Adipocyte (in vitro differentiated cells): ENCODE measurements around the gene SDHC.

Source experiments
- DNase-seq: peaks from one replicate; pipeline ENCODE4 v3.0.0-alpha.2; 2015; ENCODE audit warnings: low read depth
- H3K27me3 ChIP-seq: replicated peaks from 2 replicates; pipeline ENCODE4 v1.7.0; 2013; ENCODE audit warnings: mild to moderate bottlenecking, low read length, moderate library complexity; ENCODE audit not compliant: control insufficient read depth, insufficient read depth
- H3K36me3 ChIP-seq: 2 replicates; pipeline ENCODE4 v1.7.0; 2013; ENCODE audit warnings: low read length, mild to moderate bottlenecking, moderate library complexity; ENCODE audit not compliant: control insufficient read depth, insufficient read depth, severe bottlenecking
- H3K4me1 ChIP-seq: 2 replicates; pipeline ENCODE4 v1.7.0; 2013; ENCODE audit warnings: mild to moderate bottlenecking, low read length, moderate library complexity; ENCODE audit not compliant: control insufficient read depth, insufficient read depth
- H3K4me3 ChIP-seq: 2 replicates; pipeline ENCODE4 v1.7.0; 2013; ENCODE audit warnings: mild to moderate bottlenecking, low read length, moderate library complexity
- H3K9ac ChIP-seq: 2 replicates; pipeline ENCODE4 v1.7.0; 2013; ENCODE audit warnings: mild to moderate bottlenecking, low read length, moderate library complexity
- H3K9me3 ChIP-seq: 2 replicates; pipeline ENCODE4 v1.7.0; 2013; ENCODE audit warnings: mild to moderate bottlenecking, low read length, moderate library complexity; ENCODE audit not compliant: control insufficient read depth

The SDHC gene

GRCh38 chr1:161314201-161314981 lies at the start of gene SDHC:
Gene SDHC, plus strand, starts transcription at chr1:161314381. Its CDS starts 25 bp downstream, at chr1:161314406.
- peaks cover under 1% of the 10 kb centered on the region for H3K36me3 ChIP-seq
- DNase-seq, result peak; percentile 97
- no peaks in the 10 kb centered on the region for H3K9me3 ChIP-seq
- peaks cover 13% of the 10 kb centered on the region for H3K4me1 ChIP-seq
- H3K4me3 ChIP-seq, result peak within 1 kb of the TSS; percentile 98
- H3K9ac ChIP-seq, result peak within 1 kb of the TSS; percentile 98
- no peaks in the 10 kb centered on the region for H3K27me3 ChIP-seq

GRCh38 chr1:161265305-161265704 lies 48.9 kb upstream of the SDHC start:
- Histone ChIP-seq H3K4me3 (no peak overlapping the region), H3K9ac (no peak overlapping the region), H3K9me3 (no peaks in the 10 kb centered on the region), H3K36me3 (no peaks in the 10 kb centered on the region), H3K4me1 (peaks cover 11% of the 10 kb centered on the region), H3K27me3 (peaks cover 20% of the 10 kb centered on the region)
- DNase-seq, result no peak

GRCh38 chr1:161266202-161266601 lies 48.0 kb upstream of the SDHC start:
- H3K9me3 ChIP-seq, result no peaks in the 10 kb centered on the region
- H3K9ac ChIP-seq, result no peak overlapping the region
- H3K4me3 ChIP-seq, result no peak overlapping the region
- H3K27me3 ChIP-seq, result peaks cover 11% of the 10 kb centered on the region
- H3K4me1 ChIP-seq, result peaks cover 2% of the 10 kb centered on the region
- H3K36me3 ChIP-seq, result no peaks in the 10 kb centered on the region
- no peak for DNase-seq

- Histone ChIP-seq H3K4me3 (no peak overlapping the region), H3K9ac (no peak overlapping the region), H3K4me1 (no peaks in the 10 kb centered on the region), H3K9me3 (no peaks in the 10 kb centered on the region), H3K27me3 (peaks cover 6% of the 10 kb centered on the region), H3K36me3 (no peaks in the 10 kb centered on the region)
- no peak for DNase-seq
Observed at GRCh38 chr1:161266836-161267235, 47.3 kb upstream of the SDHC start.

- Histone ChIP-seq H3K27me3 (peaks cover 4% of the 10 kb centered on the region), H3K4me3 (no peak overlapping the region), H3K36me3 (no peaks in the 10 kb centered on the region), H3K9ac (no peak overlapping the region), H3K9me3 (no peaks in the 10 kb centered on the region), H3K4me1 (no peaks in the 10 kb centered on the region)
- DNase-seq, result no peak
Observed at GRCh38 chr1:161267321-161267720, 46.9 kb upstream of the SDHC start.

GRCh38 chr1:161273402-161273801 lies 40.8 kb upstream of the SDHC start:
- Histone ChIP-seq H3K4me3 (no peak overlapping the region), H3K9ac (no peak overlapping the region), H3K4me1 (no peaks in the 10 kb centered on the region), H3K9me3 (no peaks in the 10 kb centered on the region), H3K27me3 (peaks cover 38% of the 10 kb centered on the region), H3K36me3 (no peaks in the 10 kb centered on the region)
- peak; percentile 42 for DNase-seq

- H3K36me3 ChIP-seq, result no peaks in the 10 kb centered on the region
- peaks cover 40% of the 10 kb centered on the region for H3K27me3 ChIP-seq
- DNase-seq, result no peak
- no peaks in the 10 kb centered on the region for H3K4me1 ChIP-seq
- H3K9me3 ChIP-seq, result no peaks in the 10 kb centered on the region
- no peak overlapping the region for H3K4me3 ChIP-seq
- H3K9ac ChIP-seq, result no peak overlapping the region
Observed at GRCh38 chr1:161274874-161275273, 39.3 kb upstream of the SDHC start.

- H3K4me3 ChIP-seq, result no peak overlapping the region
- no peak for DNase-seq
- H3K9me3 ChIP-seq, result no peaks in the 10 kb centered on the region
- peaks cover 25% of the 10 kb centered on the region for H3K27me3 ChIP-seq
- H3K36me3 ChIP-seq, result no peaks in the 10 kb centered on the region
- no peaks in the 10 kb centered on the region for H3K4me1 ChIP-seq
- no peak overlapping the region for H3K9ac ChIP-seq
Observed at GRCh38 chr1:161282991-161283390, 31.2 kb upstream of the SDHC start.

- no peaks in the 10 kb centered on the region for H3K36me3 ChIP-seq
- no peak overlapping the region for H3K4me3 ChIP-seq
- no peak for DNase-seq
- no peak overlapping the region for H3K9ac ChIP-seq
- H3K9me3 ChIP-seq, result no peaks in the 10 kb centered on the region
- H3K27me3 ChIP-seq, result peaks cover 19% of the 10 kb centered on the region
- no peaks in the 10 kb centered on the region for H3K4me1 ChIP-seq
Observed at GRCh38 chr1:161285113-161285512, 29.1 kb upstream of the SDHC start.

GRCh38 chr1:161285521-161285920 lies 28.7 kb upstream of the SDHC start:
- Histone ChIP-seq H3K9ac (no peak overlapping the region), H3K4me3 (no peak overlapping the region)

GRCh38 chr1:161287482-161288054 lies 26.6 kb upstream of the SDHC start:
- Histone ChIP-seq H3K27me3 (peaks cover 19% of the 10 kb centered on the region), H3K4me1 (no peaks in the 10 kb centered on the region), H3K9ac (no peak overlapping the region), H3K9me3 (no peaks in the 10 kb centered on the region), H3K4me3 (no peak overlapping the region), H3K36me3 (no peaks in the 10 kb centered on the region)
- DNase-seq, result no peak

More at GRCh38 chr1:161285521-161285920, 28.7 kb upstream of the SDHC start:
- DNase-seq, result no peak
- Histone ChIP-seq H3K4me1 (no peaks in the 10 kb centered on the region), H3K27me3 (peaks cover 19% of the 10 kb centered on the region), H3K9me3 (no peaks in the 10 kb centered on the region), H3K36me3 (no peaks in the 10 kb centered on the region)
